Keratinocyte (primary cell): Measurements from ENCODE around the gene TLE1. TPM values are rescaled to one million over a fixed set of nuclear protein-coding genes. Genes with fewer than 3 reads are reported as not detected.

Source experiments
- DNase-seq: peaks from one replicate; pipeline ENCODE4 v3.0.0-alpha.2; 2011; ENCODE audit warnings: low read depth, missing footprints, low spot score
- FAIRE-seq: peaks from 2 replicates; lab custom pipeline; 2011; peaks lifted over from hg19 to GRCh38; lab: Jason Lieb, UNC
- H2AFZ ChIP-seq: 2 replicates; pipeline ENCODE4 v1.6.0; 2012; ENCODE audit warnings: low read length, control low read depth, inconsistent platforms; ENCODE audit not compliant: control insufficient read depth
- H3K27ac ChIP-seq: 2 replicates; pipeline ENCODE4 v1.5.1; 2011; ENCODE audit warnings: low read length; ENCODE audit not compliant: control insufficient read depth, insufficient read depth
- H3K27me3 ChIP-seq: 3 replicates; pipeline ENCODE4 v1.6.0; 2011; ENCODE audit warnings: low read length; ENCODE audit not compliant: control insufficient read depth, insufficient read depth; ENCODE audit errors: extremely low read depth
- H3K36me3 ChIP-seq, 2 experiments: 2 replicates in 1 of 2; 3 replicates in 1 of 2; pipeline ENCODE4 v1.5.1; 2011; ENCODE audit warnings: low read length in 2 of 2, mild to moderate bottlenecking in 1 of 2; ENCODE audit not compliant: control insufficient read depth in 2 of 2, insufficient read depth in 2 of 2; ENCODE audit errors: extremely low read depth in 1 of 2
- H3K4me1 ChIP-seq: 3 replicates; pipeline ENCODE4 v1.5.1; 2011; ENCODE audit warnings: low read length; ENCODE audit not compliant: control insufficient read depth, insufficient read depth; ENCODE audit errors: extremely low read depth
- H3K4me2 ChIP-seq: 3 replicates; pipeline ENCODE4 v1.6.0; 2011; ENCODE audit warnings: low read depth, low read length; ENCODE audit not compliant: control insufficient read depth, insufficient read depth; ENCODE audit errors: extremely low read depth
- H3K4me3 ChIP-seq, 3 experiments: fragments of 200-600 bp in 1 of 3; sonication (generic) in 1 of 3; 2 replicates in 2 of 3; 3 replicates in 1 of 3; pipeline ENCODE4 v1.5.1; 2011 to 2016; ENCODE audit warnings: low read length in 3 of 3, mild to moderate bottlenecking in 3 of 3, control low read depth in 2 of 3, inconsistent platforms in 1 of 3, low read depth in 1 of 3, mixed read lengths in 1 of 3, mixed run types in 1 of 3, moderate library complexity in 1 of 3; ENCODE audit not compliant: control insufficient read depth in 2 of 3, insufficient read depth in 2 of 3; ENCODE audit errors: extremely low read depth in 1 of 3
- H3K79me2 ChIP-seq: 2 replicates; pipeline ENCODE4 v1.6.0; 2012; ENCODE audit warnings: low read length; ENCODE audit not compliant: control insufficient read depth, insufficient read depth
- H3K9ac ChIP-seq: 3 replicates; pipeline ENCODE4 v1.6.0; 2011; ENCODE audit warnings: low read length; ENCODE audit not compliant: control insufficient read depth, insufficient read depth; ENCODE audit errors: extremely low read depth
- H3K9me1 ChIP-seq: 3 replicates; pipeline ENCODE4 v1.6.0; 2011; ENCODE audit warnings: low read length; ENCODE audit not compliant: control insufficient read depth, insufficient read depth; ENCODE audit errors: extremely low read depth
- H3K9me3 ChIP-seq: 2 replicates; pipeline ENCODE4 v1.5.1; 2012; ENCODE audit warnings: low read depth, low read length; ENCODE audit not compliant: control insufficient read depth
- H4K20me1 ChIP-seq: 3 replicates; pipeline ENCODE4 v1.6.0; 2011; ENCODE audit warnings: low read length; ENCODE audit not compliant: control insufficient read depth, insufficient read depth; ENCODE audit errors: extremely low read depth
- EZH2 ChIP-seq: IDR thresholded peaks from one replicate; pipeline ENCODE4 v1.6.1; 2012; ENCODE audit warnings: inconsistent platforms, mild to moderate bottlenecking, low read length, moderate library complexity
- dilution Hi-C: fragments of 300-500 bp; cut with MboI; formaldehyde crosslinking; loops from one replicate; pipeline ENCODE4 v1.7.0; 2020; ENCODE audit warnings: low sequenced_read_pairs; ENCODE audit not compliant: extremely low pct_ligation_motif_present
- polyA plus RNA-seq, 5 experiments: library from polyadenylated mRNA; depleted of rRNA in 3 of 5; stranded (reverse) in 3 of 5; stranded (forward) in 1 of 5; unstranded in 1 of 5; fragments of >200 nt; gene quantifications; 1 replicate in 1 of 5; 2 replicates in 3 of 5; 3 replicates in 1 of 5; pipeline versions ENCODE4 v1.2.1 to v1.2.3, GENCODE V29; 2011 to 2012; ENCODE audit warnings: missing spikeins in 2 of 5, low read depth in 1 of 5, low replicate concordance in 1 of 5
- TF ChIP-seq, protein P1 (sequence below), 3 experiments: IDR thresholded peaks in 1 of 3; conservative IDR thresholded peaks in 1 of 3; optimal IDR thresholded peaks in 1 of 3; 2 replicates in 2 of 3; 3 replicates in 1 of 3; pipeline versions ENCODE3 to v1.5.1; 2011; ENCODE audit warnings: low read length in 3 of 3, mild to moderate bottlenecking in 3 of 3, moderate library complexity in 2 of 3, control low read depth in 1 of 3, inconsistent platforms in 1 of 3; ENCODE audit not compliant: insufficient read depth in 2 of 3; ENCODE audit errors: extremely low read depth in 1 of 3

TLE1 gene
- polyA plus RNA-seq, 1 donor (not counting 4 experiments of a cell fraction or from before 2014, with no cell fraction given) = 29.6 TPM

DNA sequence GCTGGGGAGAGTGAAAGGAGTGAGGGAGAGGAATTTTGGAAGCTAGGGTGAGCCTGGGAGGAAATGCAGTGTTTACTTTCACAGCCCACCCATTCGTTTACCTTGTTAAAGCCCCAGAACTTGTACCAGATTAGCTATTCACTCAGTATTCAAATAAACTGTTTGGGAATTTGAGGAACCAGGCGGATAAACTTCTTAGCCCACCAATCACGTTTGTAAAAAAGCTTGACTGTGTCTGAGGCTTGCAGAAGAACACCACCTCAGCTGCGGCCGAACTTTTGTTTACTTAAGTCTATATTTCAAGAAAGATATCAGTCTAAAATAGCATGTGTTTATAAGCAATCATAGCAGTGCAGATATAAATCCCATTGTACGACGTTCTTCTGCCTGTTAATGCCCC lies 5.2 kb upstream of the TLE1 start:
- no peak for FAIRE-seq
- Histone ChIP-seq H3K79me2 (no peaks in the 10 kb centered on the region), H3K4me2 (no peak overlapping the region), H3K27ac (no peak overlapping the region), H2AFZ (no peak overlapping the region), H3K36me3 (no peaks in the 10 kb centered on the region), H3K9me1 (no peaks in the 10 kb centered on the region), H4K20me1 (no peaks in the 10 kb centered on the region), H3K4me3 (no peak overlapping the region), H3K9me3 (no peaks in the 10 kb centered on the region), H3K27me3 (no peaks in the 10 kb centered on the region), H3K9ac (no peak overlapping the region), H3K4me1 (peaks cover 9% of the 10 kb centered on the region)
- no peak for DNase-seq
- dilution Hi-C loops = no loop called here
- TF ChIP-seq, protein P1, sequence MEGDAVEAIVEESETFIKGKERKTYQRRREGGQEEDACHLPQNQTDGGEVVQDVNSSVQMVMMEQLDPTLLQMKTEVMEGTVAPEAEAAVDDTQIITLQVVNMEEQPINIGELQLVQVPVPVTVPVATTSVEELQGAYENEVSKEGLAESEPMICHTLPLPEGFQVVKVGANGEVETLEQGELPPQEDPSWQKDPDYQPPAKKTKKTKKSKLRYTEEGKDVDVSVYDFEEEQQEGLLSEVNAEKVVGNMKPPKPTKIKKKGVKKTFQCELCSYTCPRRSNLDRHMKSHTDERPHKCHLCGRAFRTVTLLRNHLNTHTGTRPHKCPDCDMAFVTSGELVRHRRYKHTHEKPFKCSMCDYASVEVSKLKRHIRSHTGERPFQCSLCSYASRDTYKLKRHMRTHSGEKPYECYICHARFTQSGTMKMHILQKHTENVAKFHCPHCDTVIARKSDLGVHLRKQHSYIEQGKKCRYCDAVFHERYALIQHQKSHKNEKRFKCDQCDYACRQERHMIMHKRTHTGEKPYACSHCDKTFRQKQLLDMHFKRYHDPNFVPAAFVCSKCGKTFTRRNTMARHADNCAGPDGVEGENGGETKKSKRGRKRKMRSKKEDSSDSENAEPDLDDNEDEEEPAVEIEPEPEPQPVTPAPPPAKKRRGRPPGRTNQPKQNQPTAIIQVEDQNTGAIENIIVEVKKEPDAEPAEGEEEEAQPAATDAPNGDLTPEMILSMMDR (optimal IDR thresholded peaks at IDR 0.05 in 1 of 3, IDR thresholded peaks at IDR 0.05 in 1 of 3, conservative IDR thresholded peaks at IDR 0.05 in 1 of 3; ENCODE audit: extremely low read depth in 1 of 3, insufficient read depth in 2 of 3, low read length in 3 of 3) = no peak
- no peak for TF ChIP-seq EZH2

DNA sequence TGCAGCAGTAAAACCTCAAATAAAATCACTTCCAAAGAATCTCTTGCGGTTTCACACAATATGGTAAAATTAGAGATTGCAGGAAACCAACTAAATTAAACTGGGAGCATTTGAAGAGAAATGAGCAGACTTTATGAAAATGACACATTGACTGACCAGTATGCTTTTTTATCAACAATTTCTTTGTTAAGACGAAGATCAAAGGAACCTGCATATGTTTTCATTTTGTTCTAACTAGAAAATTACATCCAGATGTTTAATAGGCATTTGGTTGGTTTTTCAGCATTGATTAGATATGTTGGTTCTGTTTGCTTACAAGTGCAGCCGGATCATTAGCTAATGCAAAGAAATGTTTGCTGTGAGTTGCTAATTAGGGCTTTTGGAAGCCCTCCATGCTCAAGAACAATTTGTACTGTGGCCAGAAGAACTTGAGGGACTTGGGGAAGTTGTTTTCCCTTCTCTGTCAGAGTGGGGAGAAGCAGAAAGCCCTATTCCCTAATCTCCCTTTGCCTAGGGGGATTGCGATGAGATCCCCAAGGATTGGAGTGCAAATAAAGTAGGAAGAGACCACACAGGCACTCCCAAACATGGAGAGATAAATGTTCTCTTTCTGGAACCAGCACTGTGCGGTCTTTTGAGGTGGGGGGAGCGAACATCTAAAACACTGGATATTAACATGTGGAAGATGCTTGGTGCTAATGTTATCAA lies 4.5 kb upstream of the TLE1 start:
- no peak for FAIRE-seq
- no peak overlapping the region for H3K27ac ChIP-seq
- no peaks in the 10 kb centered on the region for H3K9me3 ChIP-seq
- H3K36me3 ChIP-seq = no peaks in the 10 kb centered on the region
- H3K4me2 ChIP-seq = no peak overlapping the region
- no peak overlapping the region for H3K9ac ChIP-seq
- H3K79me2 ChIP-seq = peaks cover 1% of the 10 kb centered on the region
- TF ChIP-seq EZH2 = no peak
- TF ChIP-seq, protein P1 (optimal IDR thresholded peaks at IDR 0.05 in 1 of 3, IDR thresholded peaks at IDR 0.05 in 1 of 3, conservative IDR thresholded peaks at IDR 0.05 in 1 of 3; ENCODE audit: extremely low read depth in 1 of 3, insufficient read depth in 2 of 3, low read length in 3 of 3) = no peak
- peaks cover 9% of the 10 kb centered on the region for H3K4me1 ChIP-seq
- dilution Hi-C loops = no loop called here
- no peak overlapping the region for H2AFZ ChIP-seq
- DNase-seq = no peak
- H3K4me3 ChIP-seq = no peak overlapping the region
- H3K9me1 ChIP-seq = no peaks in the 10 kb centered on the region
- no peaks in the 10 kb centered on the region for H3K27me3 ChIP-seq
- H4K20me1 ChIP-seq = no peaks in the 10 kb centered on the region
